Fibroblast of villous mesenchyme (primary cell): ENCODE data around the gene RPL18A. TPM values are rescaled to one million over a fixed set of nuclear protein-coding genes. Genes with fewer than 3 reads are reported as not detected.

Experiments used
- DNase-seq: peaks from one replicate; pipeline ENCODE4 v3.0.0-alpha.2; 2010; ENCODE audit warnings: low read depth
- H3K4me3 ChIP-seq: 2 replicates; pipeline ENCODE4 v1.5.1; 2011; ENCODE audit warnings: low read depth, mild to moderate bottlenecking, low read length
- total RNA-seq: library from RNA; depleted of rRNA; stranded (reverse); fragments of >200 nt; gene quantifications from 2 replicates; pipeline ENCODE4 v1.2.3, GENCODE V29; 2012
- TF ChIP-seq, protein P1 (sequence below): IDR thresholded peaks from 2 replicates; pipeline ENCODE4 v1.5.1; 2012; ENCODE audit warnings: low read depth, mild to moderate bottlenecking, low read length; ENCODE audit not compliant: insufficient read depth

RPL18A gene
- total RNA-seq, 1 donor, result 686 TPM

DNA sequence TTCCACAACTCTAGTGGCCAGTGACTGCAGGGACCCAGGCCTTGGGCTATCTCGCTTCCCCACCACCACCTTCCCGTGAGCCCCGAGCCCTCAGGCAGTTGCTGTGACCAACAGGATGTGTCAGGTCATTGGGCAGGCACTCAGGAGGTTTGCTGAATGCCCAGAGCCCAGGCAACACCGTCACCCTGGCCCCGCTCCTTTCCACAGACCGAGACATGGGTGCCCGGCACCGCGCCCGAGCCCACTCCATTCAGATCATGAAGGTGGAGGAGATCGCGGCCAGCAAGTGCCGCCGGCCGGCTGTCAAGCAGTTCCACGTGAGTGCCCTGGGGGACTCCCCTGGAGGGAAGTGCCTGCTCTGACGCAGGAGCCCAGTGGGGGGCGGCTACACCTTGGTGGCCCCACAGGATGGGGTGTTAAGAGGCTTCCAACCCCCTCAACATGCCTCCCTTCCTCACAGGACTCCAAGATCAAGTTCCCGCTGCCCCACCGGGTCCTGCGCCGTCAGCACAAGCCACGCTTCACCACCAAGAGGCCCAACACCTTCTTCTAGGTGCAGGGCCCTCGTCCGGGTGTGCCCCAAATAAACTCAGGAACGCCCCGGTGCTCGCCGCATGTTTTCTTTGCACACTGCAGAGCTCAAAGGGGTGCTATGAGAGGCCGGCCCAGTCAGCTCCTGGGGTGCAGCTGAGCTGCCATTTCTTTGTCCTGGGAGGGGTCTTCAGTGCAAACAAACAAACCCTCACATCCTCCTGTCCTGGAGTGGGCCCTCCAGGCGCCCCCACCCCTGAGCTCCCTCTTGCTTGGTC, 3.2 kb downstream of the RPL18A start:
- DNase-seq, result no peak
- no peak overlapping the region for H3K4me3 ChIP-seq
- TF ChIP-seq, protein P1, sequence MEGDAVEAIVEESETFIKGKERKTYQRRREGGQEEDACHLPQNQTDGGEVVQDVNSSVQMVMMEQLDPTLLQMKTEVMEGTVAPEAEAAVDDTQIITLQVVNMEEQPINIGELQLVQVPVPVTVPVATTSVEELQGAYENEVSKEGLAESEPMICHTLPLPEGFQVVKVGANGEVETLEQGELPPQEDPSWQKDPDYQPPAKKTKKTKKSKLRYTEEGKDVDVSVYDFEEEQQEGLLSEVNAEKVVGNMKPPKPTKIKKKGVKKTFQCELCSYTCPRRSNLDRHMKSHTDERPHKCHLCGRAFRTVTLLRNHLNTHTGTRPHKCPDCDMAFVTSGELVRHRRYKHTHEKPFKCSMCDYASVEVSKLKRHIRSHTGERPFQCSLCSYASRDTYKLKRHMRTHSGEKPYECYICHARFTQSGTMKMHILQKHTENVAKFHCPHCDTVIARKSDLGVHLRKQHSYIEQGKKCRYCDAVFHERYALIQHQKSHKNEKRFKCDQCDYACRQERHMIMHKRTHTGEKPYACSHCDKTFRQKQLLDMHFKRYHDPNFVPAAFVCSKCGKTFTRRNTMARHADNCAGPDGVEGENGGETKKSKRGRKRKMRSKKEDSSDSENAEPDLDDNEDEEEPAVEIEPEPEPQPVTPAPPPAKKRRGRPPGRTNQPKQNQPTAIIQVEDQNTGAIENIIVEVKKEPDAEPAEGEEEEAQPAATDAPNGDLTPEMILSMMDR, result no peak

DNA sequence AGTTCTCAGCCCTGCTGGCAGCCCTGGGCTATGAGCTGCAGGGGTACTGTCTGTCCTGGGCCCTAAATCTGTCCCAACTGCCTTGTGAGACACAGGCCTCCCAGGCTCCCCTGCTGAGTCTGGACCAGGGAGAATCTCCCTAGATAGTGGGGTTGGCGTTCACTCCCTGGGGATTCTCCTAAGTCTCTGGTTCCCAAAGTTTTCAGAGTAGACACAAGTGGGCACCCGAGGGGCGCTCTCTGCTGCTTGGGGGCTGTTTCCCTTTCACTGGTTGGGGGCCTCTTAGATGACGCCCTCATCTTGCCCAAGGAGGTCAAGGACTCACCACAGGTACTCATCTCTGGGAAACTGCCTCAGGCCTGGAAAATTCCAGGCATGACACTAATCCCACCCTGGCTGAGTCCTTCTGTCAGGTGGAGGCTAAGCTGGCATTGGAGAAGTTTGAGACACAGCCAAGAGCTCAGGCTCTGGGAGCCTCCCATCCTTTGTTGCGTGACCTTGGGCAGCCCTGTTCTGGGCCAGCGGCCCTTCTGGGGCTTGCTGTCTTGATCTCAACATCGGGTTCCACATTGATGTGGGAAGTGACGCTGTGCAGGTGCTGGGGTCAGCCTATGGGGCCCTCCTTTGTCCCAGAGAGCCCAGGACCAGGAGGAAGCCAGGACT, 3.9 kb downstream of the RPL18A start:
- no peak for DNase-seq
- no peak overlapping the region for H3K4me3 ChIP-seq
- TF ChIP-seq, protein P1, result no peak

DNA sequence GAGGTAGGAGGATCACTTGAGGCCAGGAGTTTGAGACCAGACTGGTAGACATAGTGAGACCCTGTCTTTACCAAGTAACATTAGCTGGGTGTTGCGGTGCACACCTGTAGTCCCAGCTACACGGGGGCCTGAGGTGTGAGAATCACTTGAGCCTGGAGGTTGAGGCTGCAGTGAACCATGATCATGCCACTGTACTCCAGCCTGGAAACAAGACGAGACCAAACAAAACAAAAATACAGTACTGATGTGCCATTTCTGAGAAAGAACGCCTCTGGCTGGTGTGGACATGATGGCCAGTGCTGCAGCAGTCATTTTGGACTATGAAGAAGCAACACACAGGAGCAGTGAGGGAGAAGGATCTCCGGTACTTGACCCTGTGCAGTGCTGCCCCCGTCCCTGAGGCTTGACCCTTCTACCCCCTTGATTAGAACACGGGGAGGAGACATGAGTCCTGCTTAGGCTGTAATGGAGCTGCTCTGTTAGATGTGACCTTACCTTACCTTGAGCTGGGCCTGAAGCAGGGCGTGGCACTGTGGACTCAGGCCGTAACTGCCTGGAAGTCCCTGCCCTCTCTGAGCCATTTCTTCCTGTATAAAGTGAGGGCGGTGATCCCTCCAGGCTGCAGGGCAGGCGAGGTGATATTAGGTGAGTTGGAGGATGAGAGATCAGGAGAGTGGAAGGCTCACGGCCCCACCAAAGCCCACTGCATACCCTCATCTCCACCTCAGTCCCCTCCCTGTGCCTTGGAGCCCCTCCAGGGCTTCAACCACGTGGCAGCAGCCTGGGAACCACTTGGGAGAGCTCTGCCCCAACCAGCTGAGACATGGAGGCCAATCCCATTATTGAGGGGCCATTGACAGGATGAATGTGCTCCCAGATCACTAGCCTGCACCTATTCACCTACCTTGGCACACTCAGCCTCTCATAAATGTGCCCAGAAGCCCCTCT, 5.9 kb downstream of the RPL18A start:
- TF ChIP-seq, protein P1, result no peak
- no peak for DNase-seq

DNA sequence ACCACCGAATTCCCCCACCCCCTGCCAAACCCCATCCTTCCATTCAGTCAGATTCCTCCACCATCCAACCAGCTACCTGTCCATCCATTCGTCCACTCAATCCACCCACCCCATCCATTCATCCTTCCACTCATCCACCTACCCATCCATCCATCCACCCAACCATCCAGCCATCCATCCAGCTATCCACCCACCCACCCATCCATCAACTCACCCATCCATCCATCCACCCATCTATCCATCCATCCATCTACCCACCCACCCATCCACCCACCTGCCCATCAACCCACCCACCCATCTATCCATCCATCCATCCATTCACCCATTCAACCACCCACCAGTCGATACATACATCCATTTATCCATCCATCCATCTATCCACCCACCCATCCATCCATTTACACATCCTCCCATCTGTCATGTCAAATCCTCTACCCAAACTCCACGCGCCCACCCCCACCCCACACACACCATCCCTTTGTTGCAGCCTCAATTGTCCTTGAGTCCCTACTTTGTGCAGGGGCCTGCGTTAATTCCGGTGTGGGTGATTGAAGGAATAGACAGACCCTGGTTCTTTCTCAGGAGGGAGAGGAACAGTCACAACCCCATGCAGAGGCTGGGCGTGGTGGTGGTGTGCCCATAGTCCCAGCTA, 6.7 kb downstream of the RPL18A start:
- no peak for DNase-seq
- TF ChIP-seq, protein P1, result no peak
- H3K4me3 ChIP-seq, result no peak overlapping the region

More for the DNA sequence above, 5.9 kb downstream of the RPL18A start:
- H3K4me3 ChIP-seq, result no peak overlapping the region

DNA sequence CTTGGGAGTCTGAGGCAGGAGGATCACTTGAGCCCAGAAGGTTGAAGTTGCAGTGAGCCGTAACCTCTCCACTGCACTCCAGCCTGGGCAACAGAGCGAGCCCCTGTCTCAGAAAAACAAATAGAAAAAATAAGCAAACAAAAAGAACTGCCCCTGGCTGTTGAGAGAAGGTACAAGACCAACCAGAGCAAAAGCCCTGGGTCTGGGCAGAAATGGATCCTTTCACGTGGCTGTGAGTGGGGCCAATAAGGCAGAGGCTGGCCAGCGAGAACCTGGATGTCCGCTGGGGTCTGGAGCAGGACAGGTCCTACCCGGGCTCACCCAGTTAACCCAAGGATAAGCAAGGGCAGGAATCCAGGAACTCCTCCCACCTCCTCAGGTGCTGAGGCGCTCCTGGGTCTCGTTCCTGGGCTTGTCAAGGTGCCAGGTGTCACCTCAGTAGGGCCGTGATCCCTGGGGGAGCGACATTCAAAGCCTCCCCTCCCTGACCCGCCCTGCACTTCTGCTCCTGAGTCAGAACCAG, 7.3 kb downstream of the RPL18A start:
- TF ChIP-seq, protein P1, result no peak
- no peak for DNase-seq
- H3K4me3 ChIP-seq, result no peak overlapping the region

DNA sequence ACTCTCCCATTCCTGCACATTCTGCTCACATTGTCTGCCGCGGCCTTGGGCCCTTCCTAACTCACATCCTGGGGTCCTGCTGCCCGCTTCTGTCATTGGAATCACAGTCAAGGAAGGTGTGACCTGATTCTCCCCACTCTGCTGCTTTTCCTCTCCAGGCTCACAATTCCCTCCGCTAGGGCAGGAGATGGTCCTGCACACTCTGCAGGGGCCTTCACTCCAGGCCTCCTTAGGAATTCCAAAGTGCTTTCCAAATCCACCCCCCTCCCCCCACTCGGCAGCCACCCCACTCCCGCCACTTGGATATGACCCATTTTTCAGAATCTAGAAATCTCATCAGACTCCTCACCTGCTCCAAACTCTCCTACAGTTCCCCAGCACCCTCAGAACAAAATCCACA, 9.0 kb downstream of the RPL18A start:
- H3K4me3 ChIP-seq, result no peak overlapping the region
- TF ChIP-seq, protein P1, result no peak
- no peak for DNase-seq
